Activated T-helper 2 cell treated with anti-CD3 and anti-CD28 coated beads, Interferon-gamma antibody, Interleukin-2, Interleukin-4, amounts not matched to agents 10 μg/mL and 5 μg/mL and 100 μg/mL, durations not matched to agents 14 hours and 24 hours and 36 hours (primary cell): ENCODE measurements around the gene AKIRIN2. TPM values are rescaled to one million over a fixed set of nuclear protein-coding genes. Genes with fewer than 3 reads are reported as not detected.
"Not testable (repeated sequence)": the region's sequence is repeated elsewhere in the genome, so short reads cannot be mapped to it uniquely, and the experiment has no call there.

ENCODE experiments used
- DNase-seq: peaks from one replicate; pipeline ENCODE4 v3.0.0; 2021; ENCODE audit warnings: low spot score
- H3K27ac Mint-ChIP-seq: one replicate; pipeline ENCODE4 v1.8.0; 2021; ENCODE audit warnings: mixed read lengths
- H3K27me3 Mint-ChIP-seq: one replicate; pipeline ENCODE4 v1.8.0; 2021; ENCODE audit warnings: low read depth, mixed read lengths
- H3K36me3 Mint-ChIP-seq: one replicate; pipeline ENCODE4 v1.8.0; 2021; ENCODE audit warnings: low read depth, mixed read lengths
- H3K4me1 Mint-ChIP-seq: one replicate; pipeline ENCODE4 v1.8.0; 2021; ENCODE audit warnings: low read depth, mixed read lengths
- H3K4me3 Mint-ChIP-seq: one replicate; pipeline ENCODE4 v1.8.0; 2021; ENCODE audit warnings: low read depth, mild to moderate bottlenecking, moderate library complexity, mixed read lengths
- H3K9me3 Mint-ChIP-seq: one replicate; pipeline ENCODE4 v1.8.0; 2021; ENCODE audit warnings: mixed read lengths
- intact Hi-C: fragments of 100-400 bp; cut with micrococcal nuclease; formaldehyde crosslinking; loops from one replicate; pipeline ENCODE4 v1.15.1; 2023
- total RNA-seq: library from RNA; stranded (reverse); gene quantifications from 2 replicates; pipeline ENCODE4 v1.2.3, GENCODE V29; 2022

Gene AKIRIN2
- total RNA-seq, 1 donor from 2014 or later, result 42.0 TPM

GRCh38 chr6:87692086-87692485, 9.9 kb downstream of the AKIRIN2 start:
- no peak for DNase-seq
- H3K27me3 Mint-ChIP-seq, result no peaks in the 10 kb centered on the region
- H3K36me3 Mint-ChIP-seq, result peaks cover 28% of the 10 kb centered on the region
- intact Hi-C loops, result no loop called here
- peaks cover 21% of the 10 kb centered on the region for H3K4me1 Mint-ChIP-seq
- H3K4me3 Mint-ChIP-seq, result no peak overlapping the region
- H3K9me3 Mint-ChIP-seq, result no peaks in the 10 kb centered on the region
- H3K27ac Mint-ChIP-seq, result no peak overlapping the region

DNA sequence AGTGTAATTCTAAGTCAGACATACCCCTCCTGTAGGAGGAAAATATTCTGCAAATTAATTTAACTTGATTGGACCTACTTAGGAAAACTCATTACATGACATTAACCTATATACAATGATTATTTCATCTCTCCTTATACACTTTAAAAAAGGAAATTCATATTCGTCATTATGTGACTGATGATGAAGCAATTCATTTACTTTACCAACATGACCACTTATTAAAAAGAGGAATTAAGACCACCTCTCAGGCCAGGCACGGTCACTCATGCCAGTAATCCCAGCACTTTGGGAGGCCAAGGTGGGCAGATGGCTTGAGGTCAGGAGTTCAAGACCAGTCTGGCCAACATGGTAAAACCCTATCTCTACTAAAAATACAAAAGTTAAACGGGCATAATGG, 11.6 kb downstream of the AKIRIN2 start:
- peaks cover 18% of the 10 kb centered on the region for H3K4me1 Mint-ChIP-seq
- H3K9me3 Mint-ChIP-seq, result no peaks in the 10 kb centered on the region
- H3K27me3 Mint-ChIP-seq, result no peaks in the 10 kb centered on the region
- no peak overlapping the region for H3K27ac Mint-ChIP-seq
- DNase-seq, result no peak
- intact Hi-C loops, result no loop called here
- H3K36me3 Mint-ChIP-seq, result peaks cover 44% of the 10 kb centered on the region
- H3K4me3 Mint-ChIP-seq, result no peak overlapping the region

DNA sequence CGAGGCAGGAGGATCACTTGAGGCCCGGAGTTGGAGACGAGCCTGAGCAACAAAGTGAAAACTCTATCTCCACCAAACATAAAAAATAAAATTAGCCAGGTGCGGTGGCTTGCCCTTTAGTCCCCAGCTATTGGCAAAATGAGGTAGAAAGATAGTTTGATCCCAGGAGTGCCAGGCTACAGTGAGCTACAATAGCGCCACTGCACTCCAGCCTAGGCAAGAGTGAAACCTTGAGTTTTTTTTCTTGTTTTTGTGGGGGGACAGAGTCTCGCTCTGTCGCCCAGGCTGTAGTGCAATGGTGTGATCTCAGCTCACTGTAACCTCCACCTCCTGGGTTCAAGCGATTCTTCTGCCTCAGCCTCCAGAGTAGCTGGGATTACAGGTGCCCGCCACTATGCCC, 14.1 kb downstream of the AKIRIN2 start:
- Mint-ChIP-seq H3K4me1 (peaks cover 21% of the 10 kb centered on the region), H3K36me3 (peaks cover 41% of the 10 kb centered on the region)
- DNase-seq, H3K27ac Mint-ChIP-seq, H3K9me3 Mint-ChIP-seq, H3K4me3 Mint-ChIP-seq, H3K27me3 Mint-ChIP-seq, intact Hi-C loops: not testable (repeated sequence)

- no peak for DNase-seq
- no peak overlapping the region for H3K4me3 Mint-ChIP-seq
- intact Hi-C loops, result no loop called here
Observed at GRCh38 chr6:87687296-87687695, 14.7 kb downstream of the AKIRIN2 start.

GRCh38 chr6:87686636-87687205, 15.3 kb downstream of the AKIRIN2 start:
- DNase-seq, H3K27me3 Mint-ChIP-seq, H3K27ac Mint-ChIP-seq, H3K9me3 Mint-ChIP-seq, intact Hi-C loops, H3K4me3 Mint-ChIP-seq: not testable (repeated sequence)
- Mint-ChIP-seq H3K36me3 (peaks cover 42% of the 10 kb centered on the region), H3K4me1 (peaks cover 27% of the 10 kb centered on the region)

More at GRCh38 chr6:87687296-87687695, 14.7 kb downstream of the AKIRIN2 start:
- Mint-ChIP-seq H3K9me3 (no peaks in the 10 kb centered on the region), H3K4me1 (peaks cover 25% of the 10 kb centered on the region), H3K27me3 (no peaks in the 10 kb centered on the region), H3K36me3 (peaks cover 39% of the 10 kb centered on the region), H3K27ac (no peak overlapping the region)

GRCh38 chr6:87684895-87685654, 17.0 kb downstream of the AKIRIN2 start:
- no peaks in the 10 kb centered on the region for H3K9me3 Mint-ChIP-seq
- H3K36me3 Mint-ChIP-seq, result peaks cover 47% of the 10 kb centered on the region
- H3K27ac Mint-ChIP-seq, result no peak overlapping the region
- peaks cover 27% of the 10 kb centered on the region for H3K4me1 Mint-ChIP-seq
- H3K4me3 Mint-ChIP-seq, result no peak overlapping the region
- intact Hi-C loops, result no loop called here
- DNase-seq, result no peak
- no peaks in the 10 kb centered on the region for H3K27me3 Mint-ChIP-seq

DNA sequence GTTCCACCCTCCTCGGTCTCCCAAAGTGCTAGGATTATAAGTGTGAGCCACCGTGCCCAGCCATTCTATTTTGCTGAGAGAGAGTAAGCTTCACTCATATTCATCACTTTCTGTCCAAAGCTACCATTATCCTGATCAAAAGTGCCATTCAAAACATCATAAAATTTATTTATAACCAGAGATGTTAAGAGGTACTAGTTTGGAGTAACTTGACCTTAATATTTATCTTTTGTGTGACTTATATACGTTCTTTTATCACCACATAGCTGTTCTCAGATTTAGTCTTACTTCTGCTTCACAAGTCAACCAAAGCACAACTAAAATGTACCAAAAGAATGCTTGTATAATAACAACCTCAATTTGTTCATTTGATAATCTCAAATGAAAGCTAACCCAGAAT, 18.1 kb downstream of the AKIRIN2 start:
- intact Hi-C loops, result no loop called here
- H3K36me3 Mint-ChIP-seq, result peaks cover 54% of the 10 kb centered on the region
- H3K27me3 Mint-ChIP-seq, result no peaks in the 10 kb centered on the region
- no peaks in the 10 kb centered on the region for H3K9me3 Mint-ChIP-seq
- no peak for DNase-seq
- H3K4me3 Mint-ChIP-seq, result no peak overlapping the region
- no peak overlapping the region for H3K27ac Mint-ChIP-seq
- H3K4me1 Mint-ChIP-seq, result peaks cover 30% of the 10 kb centered on the region

GRCh38 chr6:87682310-87682709, 19.7 kb downstream of the AKIRIN2 start:
- Mint-ChIP-seq H3K27me3 (no peaks in the 10 kb centered on the region), H3K36me3 (peaks cover 66% of the 10 kb centered on the region), H3K9me3 (no peaks in the 10 kb centered on the region), H3K4me3 (no peak overlapping the region), H3K27ac (no peak overlapping the region), H3K4me1 (peaks cover 36% of the 10 kb centered on the region)
- intact Hi-C loops, result loop anchor here (1.0 kb wide), 1 partner anchor 16 kb away; no protein-coding TSS in a partner anchor
- DNase-seq, result no peak

DNA sequence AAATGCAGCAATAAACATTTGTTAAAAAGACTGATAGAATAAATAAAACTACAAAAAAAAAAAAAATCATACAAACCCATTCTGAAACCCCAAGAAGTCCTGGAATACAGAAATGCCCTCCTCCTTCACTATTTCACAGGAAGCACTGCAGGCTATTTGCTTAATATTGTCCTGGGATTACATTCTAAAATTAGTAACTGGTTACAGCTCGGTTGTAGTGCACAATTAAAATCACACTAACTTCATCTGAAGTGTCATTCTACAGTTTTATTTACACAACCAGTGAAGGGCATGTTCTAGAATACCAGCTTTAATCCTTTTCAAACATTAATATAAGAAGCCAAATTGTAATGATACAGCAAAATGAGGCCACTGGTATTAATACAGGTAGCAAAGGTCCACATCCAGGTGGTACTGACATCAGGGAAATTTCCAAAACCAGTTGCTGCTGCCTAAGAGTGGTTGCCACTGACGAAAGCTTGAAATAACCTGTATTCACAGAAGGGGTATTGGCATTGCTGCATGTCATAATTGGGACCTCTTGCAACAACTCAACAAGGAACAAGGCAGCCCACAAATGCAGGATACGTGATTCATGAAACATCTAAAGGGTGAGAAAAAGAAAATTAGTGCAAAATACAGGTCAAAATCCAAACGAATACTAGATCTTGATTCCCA, 26.9 kb downstream of the AKIRIN2 start:
- Mint-ChIP-seq H3K9me3 (no peaks in the 10 kb centered on the region), H3K27ac (no peak overlapping the region), H3K4me3 (no peak overlapping the region), H3K4me1 (peaks cover 20% of the 10 kb centered on the region), H3K36me3 (peaks cover 76% of the 10 kb centered on the region), H3K27me3 (no peaks in the 10 kb centered on the region)
- intact Hi-C loops, result no loop called here
- no peak for DNase-seq

GRCh38 chr6:87674290-87674689, 27.7 kb downstream of the AKIRIN2 start:
- Mint-ChIP-seq H3K4me3 (no peak overlapping the region), H3K4me1 (peaks cover 16% of the 10 kb centered on the region), H3K27ac (no peak overlapping the region), H3K9me3 (no peaks in the 10 kb centered on the region), H3K27me3 (no peaks in the 10 kb centered on the region), H3K36me3 (peaks cover 74% of the 10 kb centered on the region)
- DNase-seq, result no peak
- intact Hi-C loops, result no loop called here

DNA sequence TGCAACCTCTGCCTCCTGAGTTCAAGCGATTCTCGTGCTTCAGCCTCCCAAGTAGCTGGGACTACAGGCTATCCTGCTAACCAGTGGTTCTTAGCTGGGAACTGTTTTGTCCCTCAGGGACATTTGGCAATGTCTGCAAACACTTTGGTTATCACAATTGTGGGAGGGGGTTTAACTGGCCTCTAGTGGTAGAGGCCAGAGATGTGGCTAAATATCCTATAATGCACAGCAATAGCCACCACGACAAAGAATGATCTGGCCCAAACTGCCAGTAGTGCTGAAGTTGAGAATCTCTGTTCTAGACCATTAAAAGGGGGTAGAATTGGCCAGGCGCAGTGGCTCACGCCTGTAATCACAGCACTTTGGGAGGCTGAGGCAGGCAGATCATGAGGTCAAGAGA, 28.8 kb downstream of the AKIRIN2 start:
- no peak for DNase-seq
- no peak overlapping the region for H3K4me3 Mint-ChIP-seq
- peaks cover 16% of the 10 kb centered on the region for H3K4me1 Mint-ChIP-seq
- no peak overlapping the region for H3K27ac Mint-ChIP-seq
- H3K36me3 Mint-ChIP-seq, result peaks cover 66% of the 10 kb centered on the region
- H3K27me3 Mint-ChIP-seq, result no peaks in the 10 kb centered on the region
- intact Hi-C loops, result no loop called here
- no peaks in the 10 kb centered on the region for H3K9me3 Mint-ChIP-seq

- H3K4me1 Mint-ChIP-seq, result peaks cover 13% of the 10 kb centered on the region
- H3K4me3 Mint-ChIP-seq, result no peak overlapping the region
- H3K36me3 Mint-ChIP-seq, result peaks cover 65% of the 10 kb centered on the region
- H3K27ac Mint-ChIP-seq, result no peak overlapping the region
- H3K27me3 Mint-ChIP-seq, result no peaks in the 10 kb centered on the region
- intact Hi-C loops, result no loop called here
- DNase-seq, result no peak
- no peaks in the 10 kb centered on the region for H3K9me3 Mint-ChIP-seq
Observed at GRCh38 chr6:87672641-87673040, 29.4 kb downstream of the AKIRIN2 start.

DNA sequence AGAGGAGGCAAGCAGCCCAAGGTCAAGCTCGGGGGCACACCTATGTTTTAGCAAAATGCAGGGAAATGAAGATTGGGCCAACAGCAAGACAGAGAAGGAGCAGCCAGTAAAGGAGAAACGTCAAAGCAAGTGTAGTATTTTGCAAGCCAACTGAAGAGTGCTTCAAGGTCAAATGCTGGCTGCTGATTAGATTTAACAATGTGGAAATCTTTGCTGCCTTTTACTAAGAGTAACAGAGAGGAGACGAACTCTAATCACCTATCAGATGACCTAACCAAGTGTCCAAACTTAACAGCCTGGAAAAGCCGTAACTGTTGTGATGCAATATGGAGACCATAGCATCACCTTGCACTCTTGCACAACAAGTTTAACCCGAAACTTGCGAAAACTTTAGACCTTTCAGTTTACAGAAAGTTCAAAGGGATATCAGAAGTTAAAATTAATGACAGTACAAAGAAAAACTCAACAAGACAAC, 30.4 kb downstream of the AKIRIN2 start:
- H3K27ac Mint-ChIP-seq, result no peak overlapping the region
- no peaks in the 10 kb centered on the region for H3K9me3 Mint-ChIP-seq
- H3K4me3 Mint-ChIP-seq, result no peak overlapping the region
- H3K36me3 Mint-ChIP-seq, result peaks cover 67% of the 10 kb centered on the region
- peaks cover 10% of the 10 kb centered on the region for H3K4me1 Mint-ChIP-seq
- H3K27me3 Mint-ChIP-seq, result no peaks in the 10 kb centered on the region
- intact Hi-C loops, result no loop called here
- no peak for DNase-seq
